ENCODE results near the gene PPP2R1B. TPM values are rescaled to one million over a fixed set of nuclear protein-coding genes. Genes with fewer than 3 reads are reported as not detected.

PPP2R1B gene
- total and polyA plus RNA-seq, 2 of the 8 experiments (the other 6 are each of a cell fraction or from before 2014, with no cell fraction given): 25.8 to 87.0 TPM

DNA sequence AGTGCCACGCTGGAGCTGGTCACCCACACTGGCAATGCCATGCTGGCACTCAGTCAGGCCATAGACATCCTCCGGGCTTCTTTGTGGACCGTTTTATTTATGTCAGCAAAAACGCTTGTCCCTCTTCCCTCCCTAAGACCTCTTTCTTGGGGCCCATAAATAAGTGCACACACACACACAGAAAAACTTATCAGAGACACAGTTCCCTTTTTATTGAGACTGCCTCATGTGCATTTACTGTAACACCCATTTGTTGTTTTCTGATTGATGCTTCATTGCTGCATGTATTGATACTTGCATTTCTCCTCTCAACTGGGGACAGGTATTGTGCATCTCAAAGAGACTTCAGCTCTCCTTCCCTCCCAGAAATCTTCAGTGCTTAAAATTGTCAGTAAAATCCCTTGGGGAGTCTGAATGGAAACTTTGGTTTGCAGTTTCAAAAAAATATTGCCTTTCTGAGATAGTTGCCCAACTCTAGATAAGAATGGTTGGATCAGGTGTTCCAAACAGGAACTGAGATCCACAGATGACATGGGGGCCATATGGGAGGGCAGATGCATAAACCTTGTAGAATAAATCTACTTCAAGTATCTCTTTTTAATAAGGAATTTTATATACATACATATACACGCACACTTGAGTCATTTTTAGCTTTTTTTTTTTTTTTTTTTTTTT is 50.9 kb downstream of the PPP2R1B start:
- Histone ChIP-seq H3K23ac (ENCODE audit: insufficient read length) (no peak overlapping the region), H3K4me2 (ENCODE audit: insufficient read depth in 1 of 2, low read depth in 2 of 2, low read length in 2 of 2) (no peak overlapping the region), H3K36me3 (ENCODE audit: control insufficient read depth in 2 of 4, insufficient read depth in 4 of 4, low read length in 3 of 4) (peaks cover 0 to 8% (median 1%) of the 10 kb centered on the region in 4 experiments; a peak in 4 of 8 replicates), H3K4me3 (ENCODE audit: extremely low read depth in 1 of 4, insufficient read depth in 2 of 4, low read depth in 3 of 4, low read length in 4 of 4) (no peak overlapping the region), H2AFZ (ENCODE audit: low read length) (no peak overlapping the region), H3K4me1 (replicated peaks in 1 of 4; ENCODE audit: control insufficient read depth in 3 of 4, insufficient read depth in 4 of 4, low read length in 3 of 4) (peaks cover 2 to 4% (median 3%) of the 10 kb centered on the region in 4 experiments; a peak in 4 of 7 replicates), H4K20me1 (replicated peaks in 1 of 2; ENCODE audit: control insufficient read depth in 1 of 2, insufficient read depth in 2 of 2, low read length in 2 of 2) (no peaks in the 10 kb centered on the region), H3K27ac (ENCODE audit: low read depth, low read length) (no peak overlapping the region), H2BK5ac (ENCODE audit: low read depth, low read length) (no peak overlapping the region), H2BK12ac (ENCODE audit: low read depth, low read length) (no peak overlapping the region), H4K5ac (ENCODE audit: insufficient read length, low read depth, low read length) (no peak overlapping the region), H3K4ac (replicated peaks; ENCODE audit: insufficient read length, low read depth, low read length) (no peak overlapping the region), H3K23me2 (ENCODE audit: low read depth, low read length) (no peaks in the 10 kb centered on the region), H2BK20ac (ENCODE audit: low read length) (no peak overlapping the region), H3K9ac (replicated peaks in 1 of 4; ENCODE audit: extremely low read depth in 1 of 4, low read depth in 3 of 4, low read length in 3 of 4) (no peak overlapping the region), H4K91ac (replicated peaks; ENCODE audit: insufficient read length, low read length) (no peak overlapping the region), H2AK5ac (ENCODE audit: low read depth, low read length) (no peak overlapping the region), H3K56ac (replicated peaks; ENCODE audit: insufficient read length, low read depth, low read length) (no peak overlapping the region), H3K27me3 (replicated peaks in 1 of 4; ENCODE audit: control insufficient read depth in 3 of 4, extremely low read depth in 1 of 4, insufficient read depth in 3 of 4, low read length in 3 of 4) (no peaks in the 10 kb centered on the region), H4K8ac (ENCODE audit: extremely low read depth, insufficient read depth, low read length) (no peak overlapping the region), H3K9me3 (ENCODE audit: insufficient read depth in 2 of 2, low read depth in 1 of 2, low read length in 1 of 2) (no peaks in the 10 kb centered on the region), H3K79me1 (ENCODE audit: low read depth, low read length) (no peaks in the 10 kb centered on the region), H3K14ac (ENCODE audit: insufficient read length) (no peak overlapping the region), H3K79me2 (ENCODE audit: control insufficient read depth in 1 of 2, insufficient read depth in 2 of 2, low read length in 2 of 2) (no peaks in the 10 kb centered on the region), H2BK120ac (replicated peaks; ENCODE audit: low read depth, low read length) (no peak overlapping the region), H2BK15ac (ENCODE audit: low read length) (no peak overlapping the region), H3K18ac (ENCODE audit: extremely low read depth, low read length) (no peak overlapping the region)
- DNase-seq (ENCODE audit: low read depth in 1 of 2, low spot score in 2 of 2): no peak
- no peak for FAIRE-seq
- ChIA-PET POLR2A (ENCODE audit: partially characterized antibody) (interaction anchor here (0.6 kb wide), 1 partner anchor 142 kb away, joined by 3 read pairs; no protein-coding TSS in a partner anchor), CTCF (ENCODE audit: partially characterized antibody) (interaction anchor here (1.0 to 1.5 kb wide), 3 partner anchors 18 to 111 kb away, joined by 3 to 5 read pairs (median 3); no protein-coding TSS in a partner anchor)
- 86% methylated on average over 5 of the region's 5 CpGs; no CpG with 5 or more reads in 1 of the 2 experiments for WGBS, 2 experiments (ENCODE audit: extremely low coverage in 1 of 2, insufficient coverage in 1 of 2, insufficient read length in 1 of 2, insufficient replicate concordance in 2 of 2, low coverage in 1 of 2, low lambda C conversion rate in 2 of 2, missing lambda C conversion rate in 1 of 2)
- TF ChIP-seq TAF7 (optimal IDR thresholded peaks at IDR 0.05; ENCODE audit: borderline replicate concordance, low read depth, low read length): no peak

All from H1 (cell line).